GM13977 (cell line): ENCODE data around the gene SH3RF1.

Source experiments
- DNase-seq: peaks from one replicate; pipeline ENCODE4 v3.0.0; 2012; ENCODE audit warnings: low spot score
- CTCF ChIP-seq: IDR thresholded peaks from 2 replicates; pipeline ENCODE4 v1.5.1; 2012; ENCODE audit warnings: mild to moderate bottlenecking, control low read depth; ENCODE audit not compliant: insufficient read depth; ENCODE audit errors: extremely low read depth, missing control alignments
- in situ Hi-C: fragments of 300-500 bp; cut with MboI; formaldehyde crosslinking; loops from one replicate; pipeline ENCODE4 v1.12.0; 2022; ENCODE audit warnings: low sequenced_read_pairs, low pct_unique_long_range_greater_than_20kb, mixed read lengths, inconsistent platforms; ENCODE audit not compliant: unreplicated experiment

Gene SH3RF1

GRCh38 chr4:169175035-169175434, 95.7 kb downstream of the SH3RF1 start:
- in situ Hi-C loops, result no loop called here
- no peak for DNase-seq
- TF ChIP-seq CTCF, result no peak

GRCh38 chr4:169174247-169174646, 96.5 kb downstream of the SH3RF1 start:
- TF ChIP-seq CTCF, result no peak
- in situ Hi-C loops, result no loop called here
- no peak for DNase-seq

DNA sequence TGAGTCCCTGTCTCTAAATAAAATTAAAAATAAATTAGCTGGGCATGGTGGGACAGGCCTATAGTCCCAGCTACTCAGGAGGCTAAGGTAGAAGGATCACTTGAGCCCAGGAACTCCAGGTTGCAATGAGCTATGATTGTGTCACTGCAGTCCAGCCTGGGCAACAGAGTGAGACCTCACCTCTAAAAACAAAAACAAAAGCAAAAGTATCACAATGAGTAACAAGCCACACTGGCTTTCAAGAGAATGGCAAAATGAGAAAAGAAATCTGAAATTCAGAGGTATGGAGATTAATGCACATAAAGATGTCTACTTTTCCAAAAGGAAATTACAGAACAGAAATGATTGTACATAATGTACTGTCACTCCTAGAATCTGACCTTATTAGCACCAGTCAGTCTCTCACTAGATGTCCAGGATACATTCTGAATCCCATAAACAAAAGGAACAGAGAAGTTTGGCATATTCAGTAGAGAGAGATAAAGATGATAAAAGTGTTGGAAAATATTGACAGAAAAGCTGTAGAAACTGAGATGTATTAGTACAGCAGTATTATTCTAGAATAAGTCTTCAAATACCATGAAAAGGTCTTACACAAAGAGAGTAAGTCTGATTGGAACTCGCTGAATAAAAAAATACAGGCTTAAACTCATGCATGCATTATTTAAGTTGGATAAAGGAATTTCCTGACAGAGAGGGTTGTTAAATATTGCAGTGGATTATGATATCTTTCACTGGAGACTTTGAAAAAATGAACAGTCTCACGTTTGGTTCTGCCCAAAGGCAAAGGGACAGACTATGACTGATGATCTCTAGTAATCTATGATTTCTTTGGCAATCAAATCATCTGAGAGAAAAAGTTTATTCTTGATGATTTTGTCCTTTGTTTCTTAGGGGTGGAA, 102.5 kb downstream of the SH3RF1 start:
- no peak for DNase-seq
- in situ Hi-C loops, result no loop called here
- no peak for TF ChIP-seq CTCF

DNA sequence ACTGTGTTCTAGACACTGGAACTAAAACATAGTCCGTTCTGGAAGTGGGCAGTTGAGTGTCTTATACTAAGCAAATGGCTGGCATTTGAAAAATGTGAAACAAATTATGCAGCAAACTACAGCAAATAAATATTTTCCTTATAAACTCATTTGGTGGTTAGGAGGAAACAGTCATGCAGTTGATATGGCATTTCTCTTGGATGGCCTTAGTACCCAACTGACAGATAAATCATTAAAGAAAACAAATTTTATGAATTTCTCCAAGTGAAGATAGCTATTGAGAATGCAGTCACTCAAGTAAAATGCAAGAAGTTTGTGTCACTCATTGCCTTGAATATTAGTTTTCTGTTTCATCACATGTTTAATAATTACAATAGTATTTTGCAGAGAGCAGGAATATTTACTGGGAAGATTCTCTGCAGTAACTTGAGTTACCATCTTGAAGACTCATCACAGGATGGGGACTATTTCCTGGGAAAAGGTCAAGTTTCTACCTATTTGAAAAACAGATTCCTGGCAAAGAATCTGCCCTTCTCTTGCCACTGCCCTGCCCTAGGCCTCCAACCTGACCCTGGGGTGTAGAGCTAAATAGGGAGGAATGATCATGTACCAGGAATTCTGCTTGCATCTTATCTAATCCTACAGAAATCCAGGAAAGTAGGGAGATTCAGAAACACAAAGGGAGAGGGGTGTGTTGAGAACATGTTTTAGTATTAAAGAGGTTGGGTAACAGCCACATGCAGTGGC, 105.9 kb downstream of the SH3RF1 start:
- DNase-seq, result no peak
- in situ Hi-C loops, result no loop called here
- TF ChIP-seq CTCF, result no peak

GRCh38 chr4:169163947-169164668, 106.6 kb downstream of the SH3RF1 start:
- in situ Hi-C loops, result no loop called here
- DNase-seq, result no peak
- no peak for TF ChIP-seq CTCF

DNA sequence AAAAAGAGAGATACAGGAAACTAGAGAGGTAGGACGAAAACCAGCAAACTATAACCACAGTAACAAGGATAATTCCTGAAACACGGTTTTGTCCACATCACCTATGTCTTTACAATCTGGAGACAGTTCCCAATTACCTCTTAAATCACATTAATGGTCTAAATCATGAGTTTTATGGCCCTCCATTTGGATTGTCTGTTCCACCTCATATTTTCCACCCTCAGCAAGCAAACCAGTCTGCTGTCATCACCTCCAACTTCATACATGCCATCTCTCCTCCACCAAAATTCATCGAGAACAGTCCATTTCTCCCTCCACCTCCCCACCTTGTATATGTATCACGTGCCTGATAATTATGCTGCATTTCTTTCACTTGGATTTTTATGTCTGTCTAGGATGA, 107.3 kb downstream of the SH3RF1 start:
- DNase-seq, result no peak
- TF ChIP-seq CTCF, result no peak
- in situ Hi-C loops, result no loop called here
